ELR (cell line): Measurements from ENCODE around the gene FOXD2.

Experiments used
- DNase-seq: peaks from one replicate; pipeline ENCODE4 v3.0.0-alpha.2; 2015; ENCODE audit warnings: low read depth

FOXD2 gene

DNA sequence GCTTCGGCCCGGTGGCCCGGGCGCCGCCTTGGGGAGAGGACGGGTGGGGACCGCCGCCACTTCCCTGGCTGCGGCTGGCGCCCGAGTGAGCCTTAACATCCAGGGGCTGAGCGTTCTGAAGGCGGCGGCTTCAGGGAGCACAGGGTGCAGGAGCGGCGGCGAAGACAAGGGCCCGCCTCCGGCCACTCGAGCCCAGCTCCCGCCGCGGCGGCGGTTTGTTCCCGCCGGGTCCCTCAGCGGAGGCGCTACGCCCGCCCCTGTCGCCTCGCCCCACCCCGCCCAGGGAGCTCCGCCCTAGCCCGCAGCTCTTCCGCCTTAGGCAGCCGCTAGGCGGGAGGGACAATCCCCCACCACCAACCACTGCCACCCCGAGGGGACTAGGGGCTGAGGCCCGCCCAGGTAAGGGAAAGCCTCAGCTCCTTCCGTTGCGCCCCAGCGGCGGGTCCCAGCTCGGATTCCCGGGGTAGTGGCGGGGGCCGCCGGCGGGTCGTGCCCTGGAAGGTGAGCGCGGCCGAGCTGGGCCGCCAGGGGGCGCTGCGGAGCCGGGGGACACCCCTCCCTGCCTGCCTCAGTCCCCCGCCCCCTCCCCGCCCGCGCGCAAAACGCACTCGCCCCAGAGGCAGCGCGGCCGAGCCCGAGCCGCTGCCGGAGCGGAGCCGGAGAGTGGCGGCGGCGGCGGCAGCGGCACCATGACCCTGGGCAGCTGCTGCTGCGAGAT lies at the start of gene FOXD2:
TSS of gene FOXD2 (plus strand) at position 598 of the 718 bp plus-strand sequence. CDS start at position 690, 92 bp downstream.
- peak; percentile 87 for DNase-seq

- peak; percentile 73 for DNase-seq
Measured at GRCh38 chr1:47388891-47389238, 49.0 kb upstream of the FOXD2 start.

DNA sequence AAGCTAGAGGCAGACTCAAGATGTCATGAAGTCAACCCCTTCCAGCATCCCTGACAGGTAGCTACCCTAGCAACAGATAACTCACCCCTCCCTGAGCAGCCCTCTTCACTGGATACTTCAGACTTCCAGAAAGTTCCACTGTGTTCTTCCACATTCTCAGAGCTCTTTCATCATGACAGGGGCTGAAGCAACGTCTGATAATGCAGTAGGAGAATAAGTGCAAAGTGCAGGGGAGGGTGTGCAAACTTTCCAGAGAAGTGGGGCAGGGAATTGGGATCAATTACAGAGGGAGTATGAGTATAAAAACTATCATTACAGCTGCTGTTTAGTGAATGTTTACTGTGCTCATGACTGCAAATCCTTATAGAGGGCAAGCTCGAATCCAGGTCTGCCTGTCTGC lies 48.1 kb upstream of the FOXD2 start:
- no peak for DNase-seq

- no peak for DNase-seq
Measured at GRCh38 chr1:47390843-47391242, 47.0 kb upstream of the FOXD2 start.

GRCh38 chr1:47393141-47393540 lies 44.7 kb upstream of the FOXD2 start:
- peak; percentile 17 for DNase-seq

- no peak for DNase-seq
Measured at GRCh38 chr1:47395433-47395832, 42.4 kb upstream of the FOXD2 start.

- DNase-seq = no peak
Measured at GRCh38 chr1:47396671-47397196, 41.1 kb upstream of the FOXD2 start.

GRCh38 chr1:47399138-47399845 lies 38.6 kb upstream of the FOXD2 start:
- no peak for DNase-seq

DNA sequence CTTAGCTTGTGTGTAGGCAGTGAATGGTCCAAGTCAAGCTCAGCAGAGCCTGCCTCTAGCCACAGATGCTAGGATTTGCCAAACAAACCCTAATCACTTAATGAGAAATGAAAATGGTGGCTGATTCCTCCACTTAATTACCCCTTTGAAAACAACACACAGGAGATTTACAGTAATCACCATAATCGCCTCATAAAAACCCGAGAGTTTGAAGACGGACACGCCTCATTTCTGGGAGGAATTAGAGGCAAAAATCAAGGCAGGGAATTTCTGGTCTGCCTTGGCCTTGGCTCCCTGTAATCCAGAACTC lies 38.0 kb upstream of the FOXD2 start:
- no peak for DNase-seq

- no peak for DNase-seq
Measured at GRCh38 chr1:47401761-47402160, 36.1 kb upstream of the FOXD2 start.

GRCh38 chr1:47402591-47402990 lies 35.3 kb upstream of the FOXD2 start:
- DNase-seq = no peak

GRCh38 chr1:47403321-47403910 lies 34.4 kb upstream of the FOXD2 start:
- no peak for DNase-seq

DNA sequence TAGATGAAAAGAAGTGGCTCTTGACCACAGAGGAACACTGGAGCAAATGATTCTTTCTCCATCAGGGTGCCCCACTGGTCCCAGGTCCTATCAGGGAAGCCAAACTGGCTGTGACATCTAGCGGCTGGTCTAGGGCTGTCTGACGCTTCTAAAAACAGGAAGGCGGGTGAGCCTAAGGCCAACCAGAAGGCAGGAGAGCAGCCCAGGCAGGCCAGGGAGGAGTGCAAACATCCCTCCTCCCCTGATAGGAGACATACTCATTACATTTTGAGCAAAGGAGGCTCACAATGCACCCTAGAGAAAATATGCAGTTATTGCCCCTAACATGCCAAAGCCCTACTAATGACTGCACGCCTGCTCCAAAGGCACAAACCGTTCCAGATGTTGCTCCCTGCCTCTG lies 32.1 kb upstream of the FOXD2 start:
- DNase-seq = no peak

- peak; percentile 46 for DNase-seq
Measured at GRCh38 chr1:47406966-47407365, 30.9 kb upstream of the FOXD2 start.

DNA sequence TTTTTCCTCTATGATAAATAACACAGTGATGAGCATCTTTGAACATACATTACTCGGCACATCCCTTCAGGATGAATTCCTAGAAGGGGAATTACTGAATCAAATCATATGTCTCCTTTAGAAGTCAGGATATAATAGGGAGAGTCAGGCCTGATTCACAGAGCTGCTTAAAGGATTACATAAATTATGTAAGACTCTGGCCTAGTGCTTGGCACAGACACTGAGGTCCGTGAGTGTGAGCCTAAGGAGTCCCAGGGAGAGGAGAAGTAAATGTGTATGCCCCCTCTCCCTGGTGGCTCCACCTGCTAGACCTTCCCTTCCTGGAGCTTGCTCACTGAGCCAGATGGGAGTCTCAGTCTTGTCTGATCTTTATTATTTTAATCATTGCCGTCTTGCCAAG lies 30.4 kb upstream of the FOXD2 start:
- DNase-seq = peak; percentile 68

GRCh38 chr1:47409311-47410067 lies 28.4 kb upstream of the FOXD2 start:
- DNase-seq = peak; percentile 89

DNA sequence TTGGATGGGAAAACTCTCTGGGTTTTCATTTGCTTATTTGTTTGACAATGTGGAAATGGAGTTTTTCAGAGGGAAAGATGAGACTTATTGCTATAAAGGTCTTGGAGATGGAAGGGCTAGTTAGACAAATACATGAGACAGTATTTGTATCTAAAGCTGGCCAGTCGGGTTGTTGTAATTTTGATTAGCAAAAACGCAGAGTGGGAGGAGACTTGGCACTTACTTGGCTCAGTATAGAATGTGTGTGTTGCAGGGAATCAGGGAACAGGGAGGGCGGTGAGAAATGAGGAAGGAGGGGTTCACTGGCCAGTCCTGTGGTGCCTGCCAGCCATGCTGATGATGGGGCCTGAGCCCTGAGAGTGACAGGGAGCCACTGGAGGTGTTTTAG lies 27.8 kb upstream of the FOXD2 start:
- no peak for DNase-seq

- peak; percentile 71 for DNase-seq
Measured at GRCh38 chr1:47411436-47411835, 26.4 kb upstream of the FOXD2 start.

GRCh38 chr1:47412437-47412836 lies 25.4 kb upstream of the FOXD2 start:
- no peak for DNase-seq

DNA sequence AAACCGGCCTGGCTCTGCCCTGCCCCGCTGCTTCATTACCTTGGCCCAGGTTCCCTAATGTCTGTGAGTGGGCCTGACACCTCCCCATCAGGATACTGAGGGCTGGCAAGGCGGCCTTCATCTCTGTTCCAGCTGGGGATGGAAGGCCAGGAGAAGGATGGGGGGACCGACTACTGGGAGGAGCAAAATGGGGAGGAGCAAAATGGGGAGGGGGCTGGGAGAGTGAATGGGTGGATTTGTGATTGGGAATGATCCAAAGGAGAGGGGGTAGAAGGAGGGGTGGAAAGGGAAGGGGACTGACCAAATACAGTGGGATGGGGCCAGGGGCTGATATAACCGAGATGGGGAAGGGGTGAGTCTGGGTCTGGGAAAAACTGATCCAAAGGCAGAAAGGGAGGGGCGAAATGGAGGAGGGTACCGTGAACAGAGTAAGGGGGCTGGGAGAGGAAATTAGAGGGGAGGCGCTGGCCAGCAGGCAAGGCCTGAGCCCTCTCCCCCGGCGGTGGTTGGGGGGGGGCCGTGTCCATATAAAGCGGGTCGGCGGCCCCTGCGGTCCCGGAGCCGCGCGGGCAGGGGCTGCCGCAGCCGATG lies 22.0 kb upstream of the FOXD2 start, which contains the start of gene FOXE3:
TSS of gene FOXE3 (plus strand) at position 558 of the 591 bp plus-strand sequence. CDS start at position 589, 31 bp downstream.
- DNase-seq = no peak

DNA sequence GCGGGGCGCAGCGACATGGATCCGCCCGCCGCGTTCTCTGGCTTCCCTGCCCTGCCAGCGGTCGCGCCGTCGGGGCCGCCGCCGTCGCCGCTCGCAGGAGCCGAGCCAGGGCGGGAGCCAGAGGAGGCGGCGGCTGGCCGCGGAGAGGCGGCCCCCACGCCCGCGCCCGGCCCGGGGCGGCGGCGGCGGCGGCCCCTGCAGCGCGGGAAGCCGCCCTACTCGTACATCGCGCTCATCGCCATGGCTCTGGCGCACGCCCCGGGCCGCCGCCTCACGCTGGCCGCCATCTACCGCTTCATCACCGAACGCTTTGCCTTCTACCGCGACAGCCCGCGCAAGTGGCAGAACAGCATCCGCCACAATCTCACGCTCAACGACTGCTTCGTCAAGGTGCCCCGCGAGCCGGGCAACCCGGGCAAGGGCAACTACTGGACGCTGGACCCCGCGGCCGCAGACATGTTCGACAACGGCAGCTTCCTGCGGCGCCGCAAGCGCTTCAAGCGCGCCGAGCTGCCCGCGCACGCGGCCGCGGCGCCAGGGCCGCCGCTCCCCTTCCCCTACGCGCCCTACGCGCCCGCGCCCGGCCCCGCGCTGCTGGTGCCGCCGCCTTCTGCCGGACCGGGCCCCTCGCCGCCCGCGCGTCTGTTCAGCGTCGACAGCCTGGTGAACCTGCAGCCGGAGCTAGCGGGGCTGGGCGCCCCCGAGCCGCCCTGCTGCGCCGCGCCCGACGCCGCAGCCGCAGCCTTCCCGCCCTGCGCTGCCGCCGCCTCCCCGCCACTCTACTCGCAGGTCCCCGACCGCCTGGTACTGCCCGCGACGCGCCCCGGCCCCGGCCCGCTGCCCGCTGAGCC lies 21.3 kb upstream of the FOXD2 start:
- no peak for DNase-seq
